Hepatocyte (in vitro differentiated cells): ENCODE data around the gene SPG11.

Experiments
- EZH2phosphoT487 ChIP-seq: fragments of 200-600 bp; sonication (generic); IDR thresholded peaks from one replicate; pipeline ENCODE4 v1.6.1; 2018; ENCODE audit warnings: antibody characterized with exemption, mild to moderate bottlenecking, low read depth, moderate library complexity; ENCODE audit not compliant: unreplicated experiment, severe bottlenecking
- TF ChIP-seq, protein P1 (sequence below): fragments of 200-600 bp; sonication (generic); IDR thresholded peaks from 2 replicates; pipeline ENCODE4 v1.5.1; 2016; ENCODE audit warnings: antibody characterized with exemption, mild to moderate bottlenecking; ENCODE audit not compliant: poor library complexity

DNA sequence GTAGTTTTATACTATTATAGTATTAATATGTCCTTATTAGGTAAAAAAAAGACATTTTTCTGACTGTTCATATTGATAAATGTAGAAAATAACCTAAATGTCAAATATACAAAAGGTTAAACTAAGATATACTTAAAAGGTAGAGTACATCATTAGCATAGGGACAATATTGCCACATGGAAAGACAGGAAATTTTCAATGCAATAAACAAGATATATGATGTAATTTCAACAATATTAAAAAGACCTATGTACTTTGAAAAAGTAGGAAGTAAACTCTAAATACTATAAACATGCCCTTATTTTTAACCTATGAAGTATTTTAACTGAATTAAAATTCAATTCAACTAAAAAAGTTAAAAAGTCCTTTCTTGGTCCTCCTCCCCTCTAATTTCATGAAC lies 1.9 kb downstream of the SPG11 start:
- TF ChIP-seq EZH2phosphoT487, result no peak
- TF ChIP-seq, protein P1, sequence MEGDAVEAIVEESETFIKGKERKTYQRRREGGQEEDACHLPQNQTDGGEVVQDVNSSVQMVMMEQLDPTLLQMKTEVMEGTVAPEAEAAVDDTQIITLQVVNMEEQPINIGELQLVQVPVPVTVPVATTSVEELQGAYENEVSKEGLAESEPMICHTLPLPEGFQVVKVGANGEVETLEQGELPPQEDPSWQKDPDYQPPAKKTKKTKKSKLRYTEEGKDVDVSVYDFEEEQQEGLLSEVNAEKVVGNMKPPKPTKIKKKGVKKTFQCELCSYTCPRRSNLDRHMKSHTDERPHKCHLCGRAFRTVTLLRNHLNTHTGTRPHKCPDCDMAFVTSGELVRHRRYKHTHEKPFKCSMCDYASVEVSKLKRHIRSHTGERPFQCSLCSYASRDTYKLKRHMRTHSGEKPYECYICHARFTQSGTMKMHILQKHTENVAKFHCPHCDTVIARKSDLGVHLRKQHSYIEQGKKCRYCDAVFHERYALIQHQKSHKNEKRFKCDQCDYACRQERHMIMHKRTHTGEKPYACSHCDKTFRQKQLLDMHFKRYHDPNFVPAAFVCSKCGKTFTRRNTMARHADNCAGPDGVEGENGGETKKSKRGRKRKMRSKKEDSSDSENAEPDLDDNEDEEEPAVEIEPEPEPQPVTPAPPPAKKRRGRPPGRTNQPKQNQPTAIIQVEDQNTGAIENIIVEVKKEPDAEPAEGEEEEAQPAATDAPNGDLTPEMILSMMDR, result no peak
